ENCODE data around the gene CFAP221.

Gene CFAP221

DNA sequence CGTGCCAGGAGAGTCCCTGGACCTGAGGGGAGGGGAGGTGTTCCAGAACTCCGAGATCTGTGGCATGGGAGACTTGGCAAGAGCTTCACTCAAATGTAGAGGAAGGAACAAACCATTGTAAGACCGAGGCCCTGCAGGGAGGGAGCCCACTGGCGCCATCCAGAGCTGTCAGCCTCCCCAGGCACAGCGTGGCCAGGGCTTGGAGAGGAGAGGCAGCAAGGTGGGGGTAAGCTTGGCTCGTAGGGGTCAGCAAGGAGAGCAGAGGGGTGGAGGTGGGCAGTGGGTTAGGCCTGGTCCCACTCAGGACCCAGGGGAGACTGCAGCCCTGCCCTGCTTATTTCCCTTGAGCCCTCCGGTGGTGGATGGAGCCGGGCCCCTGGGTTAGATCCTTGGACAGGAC is 138.3 kb downstream of the CFAP221 start:
- DNase-seq = no peak

DNA sequence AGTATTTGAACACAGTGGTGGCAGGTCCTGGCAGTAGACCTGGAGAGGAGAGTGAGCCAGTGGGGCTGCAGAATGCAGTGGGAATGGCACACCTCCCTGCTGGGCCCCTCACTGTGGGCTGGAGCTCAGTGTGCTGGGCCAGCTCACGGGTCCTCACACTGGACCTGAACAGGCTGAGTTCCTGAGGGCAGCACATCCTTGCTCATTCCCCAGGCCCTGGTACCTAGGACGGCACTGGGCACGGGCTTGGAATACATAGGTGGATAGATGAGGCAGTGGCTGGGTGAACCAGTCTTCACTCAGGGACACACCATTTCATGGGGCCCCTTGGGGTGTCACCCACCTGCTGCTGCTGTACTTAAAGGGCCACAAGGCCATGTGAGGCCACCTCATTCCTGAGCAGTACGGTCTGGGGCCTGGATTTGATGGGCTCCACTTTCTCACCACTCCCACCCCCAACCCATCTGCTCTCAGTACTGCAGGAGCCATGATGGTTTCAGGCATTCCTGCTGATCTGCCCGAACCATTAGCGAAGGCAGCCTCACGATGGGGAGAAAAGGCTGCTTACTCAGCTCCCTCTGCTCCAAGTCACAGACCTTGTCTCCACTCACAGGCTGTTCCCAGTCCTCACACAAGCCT is 138.9 kb downstream of the CFAP221 start:
- no peak for DNase-seq

DNA sequence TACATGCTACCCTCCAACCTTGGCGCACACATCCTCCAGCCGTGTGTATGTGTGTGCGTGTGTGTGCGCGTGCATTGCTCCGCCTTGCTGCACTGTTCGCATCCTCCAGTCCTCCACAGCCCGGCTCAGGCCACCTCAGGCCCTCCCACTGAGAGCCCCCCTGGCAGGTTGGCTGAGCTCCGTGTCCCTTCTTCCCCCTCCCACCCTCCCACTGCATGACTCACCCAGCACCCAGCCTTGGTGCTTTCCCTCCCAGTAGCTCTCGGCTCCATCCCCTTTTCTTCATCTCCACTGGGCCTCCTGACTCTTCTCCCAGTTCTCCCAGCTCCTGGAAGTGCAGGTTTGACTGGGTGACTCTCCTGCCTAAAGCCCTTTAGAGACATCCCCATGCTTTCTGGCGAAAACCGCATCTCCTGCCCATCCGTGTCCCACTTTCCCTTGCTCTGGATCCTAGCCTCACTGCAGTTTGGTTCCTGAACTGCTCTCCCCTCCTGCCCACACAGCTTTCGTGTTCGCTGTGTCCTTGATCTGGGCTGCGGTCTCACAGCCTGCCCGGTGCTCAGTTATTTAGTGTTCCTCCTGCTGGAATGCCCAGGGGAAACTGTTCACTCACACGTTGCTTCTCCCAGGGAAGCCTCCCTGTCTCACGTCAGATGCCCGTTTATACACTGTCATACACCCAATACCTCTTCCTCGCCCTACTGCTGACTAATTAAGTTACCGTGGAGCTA is 139.6 kb downstream of the CFAP221 start:
- no peak for DNase-seq

DNA sequence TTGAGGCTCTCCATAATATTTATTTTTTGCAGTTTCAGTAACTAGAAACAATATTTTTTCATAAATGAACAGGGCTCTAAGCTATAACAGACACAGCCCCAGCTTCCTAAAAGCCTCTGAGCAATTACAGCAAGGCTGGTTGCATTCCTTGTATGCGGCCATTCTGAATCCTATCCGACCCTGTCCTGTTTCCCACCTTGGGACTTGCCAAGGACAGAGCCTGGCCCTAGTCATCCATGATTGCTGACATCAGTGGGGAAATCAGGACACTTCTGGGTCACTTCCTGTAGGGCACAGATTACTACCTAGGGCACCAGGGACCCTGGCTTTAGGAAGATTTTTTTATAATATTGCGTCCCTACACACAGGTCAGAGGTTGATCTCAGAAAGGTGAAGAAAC is 140.3 kb downstream of the CFAP221 start:
- no peak for DNase-seq

DNA sequence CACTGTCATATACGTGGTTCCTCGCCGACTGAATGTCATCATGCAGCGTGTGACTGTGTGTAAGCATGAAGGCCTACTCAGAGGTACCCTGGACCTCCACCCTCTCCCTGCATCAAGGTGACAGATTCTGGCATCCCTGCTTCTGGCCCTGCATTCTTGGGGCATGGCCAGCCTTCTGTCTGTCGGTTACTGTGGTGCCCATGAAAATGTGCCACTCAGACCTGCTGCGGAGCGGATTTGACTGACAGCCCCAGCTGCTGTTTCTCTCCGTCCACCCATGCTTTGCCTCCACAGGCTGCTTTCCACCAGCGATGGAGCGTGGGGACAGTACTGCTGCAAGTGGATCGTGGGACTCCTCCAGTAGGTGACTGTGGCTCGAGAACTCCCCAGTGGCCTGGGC is 144.4 kb downstream of the CFAP221 start:
- DNase-seq = no peak

DNA sequence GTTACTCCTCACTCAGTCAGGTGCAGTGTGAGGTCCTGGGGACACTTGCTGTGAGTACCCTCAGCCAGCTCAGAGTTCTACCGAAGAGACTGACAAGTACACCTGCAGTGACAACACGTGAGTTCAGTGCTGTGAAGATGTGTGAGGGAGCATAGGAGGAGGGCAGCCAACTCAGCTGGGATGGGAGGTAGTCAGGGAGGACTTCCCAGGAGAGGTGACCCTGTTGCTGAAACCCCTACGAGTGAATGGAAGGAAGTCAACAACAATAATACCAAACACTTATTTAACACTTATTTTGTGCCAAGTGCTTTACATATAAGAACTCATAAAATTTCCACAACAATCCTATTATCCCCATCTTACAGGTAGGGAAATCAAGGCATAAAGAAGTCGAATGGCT is 145.0 kb downstream of the CFAP221 start:
- DNase-seq = no peak

DNA sequence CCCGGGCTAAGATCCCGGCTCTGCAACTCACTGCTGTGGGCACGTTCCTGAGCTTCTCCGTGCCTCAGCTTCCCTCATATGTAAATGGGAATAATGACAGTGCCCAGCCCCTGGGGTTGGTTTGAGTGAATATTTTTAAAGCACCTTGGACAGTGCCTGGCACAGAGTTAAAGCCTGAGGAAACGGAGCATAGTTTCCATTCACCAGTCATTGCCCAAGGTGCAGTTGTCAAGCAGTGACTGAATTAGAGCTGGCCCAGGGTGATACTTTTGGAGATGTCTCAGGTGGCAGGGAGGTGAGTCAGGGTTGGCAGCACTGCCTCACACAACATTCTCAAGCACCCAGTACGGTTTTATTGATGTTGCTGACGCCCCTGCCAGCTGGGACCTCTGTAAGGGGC is 146.9 kb downstream of the CFAP221 start:
- DNase-seq = no peak

DNA sequence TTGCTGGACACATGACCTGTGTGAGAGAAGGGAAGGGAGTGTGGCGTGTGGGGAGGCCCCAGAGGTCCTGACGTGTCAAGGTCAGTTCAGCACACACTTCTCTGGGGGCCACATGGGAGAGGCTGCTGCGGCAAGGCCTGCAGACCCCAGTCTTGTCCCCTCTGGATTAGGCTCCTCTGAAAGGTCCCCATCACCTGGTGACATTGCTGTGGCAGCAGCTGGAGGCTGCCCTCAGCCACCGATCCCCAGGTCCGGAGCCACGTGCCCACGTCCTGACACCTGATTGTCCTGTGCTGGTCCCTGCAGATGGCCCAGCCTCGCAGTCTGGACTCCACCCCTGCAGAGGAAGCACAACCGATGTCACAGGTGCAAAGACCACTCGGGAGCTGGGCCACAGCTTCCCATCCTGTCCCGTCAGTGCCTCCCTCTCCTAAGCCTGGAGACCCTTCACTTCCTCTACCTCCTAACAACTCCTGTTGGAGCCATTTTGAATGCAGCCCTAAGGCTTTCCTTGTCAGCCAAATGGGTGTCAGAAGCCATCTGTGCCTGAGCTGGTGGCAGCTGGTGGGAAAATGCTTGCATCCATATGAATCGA is 147.5 kb downstream of the CFAP221 start:
- no peak for DNase-seq

DNA sequence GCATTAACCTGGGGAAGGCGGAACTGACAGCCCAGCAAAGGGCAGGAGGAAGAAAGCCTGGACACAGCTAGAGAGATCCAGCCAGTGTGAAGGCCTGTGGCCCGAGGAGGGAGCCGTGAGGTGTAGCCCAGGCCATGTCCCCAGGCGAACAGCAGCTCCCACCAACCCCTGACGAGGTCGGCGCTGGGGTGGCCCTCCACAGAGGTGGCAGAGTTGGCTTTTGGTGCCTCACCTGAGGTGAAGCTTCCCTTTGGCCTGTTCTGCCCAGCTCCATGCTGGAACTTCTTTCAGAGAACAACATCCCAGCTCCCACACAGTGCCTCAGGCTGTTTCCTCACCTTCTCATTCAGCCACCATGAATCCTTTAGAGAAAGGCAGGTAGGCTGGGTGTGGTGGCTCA is 148.1 kb downstream of the CFAP221 start:
- no peak for DNase-seq

DNA sequence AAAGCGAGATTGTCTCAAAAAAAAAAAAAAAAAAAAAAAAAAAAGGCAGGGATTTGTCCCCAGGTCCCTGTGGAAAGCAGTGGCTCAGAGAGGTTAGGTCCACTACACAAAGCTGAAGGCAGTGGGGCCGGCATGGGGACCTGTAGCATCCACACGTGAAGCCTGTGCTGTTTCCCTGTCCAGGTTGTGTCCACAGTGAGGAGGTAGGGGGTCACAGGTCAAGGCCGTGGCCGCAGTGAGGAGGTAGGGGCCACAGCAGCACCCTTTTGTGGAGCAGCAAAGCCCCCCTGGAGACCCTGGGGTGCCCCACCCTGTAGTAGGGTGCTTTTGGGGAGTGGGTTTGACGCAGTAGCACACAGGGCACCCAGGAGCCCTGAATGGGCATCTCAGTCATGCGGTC is 148.7 kb downstream of the CFAP221 start:
- no peak for DNase-seq

DNA sequence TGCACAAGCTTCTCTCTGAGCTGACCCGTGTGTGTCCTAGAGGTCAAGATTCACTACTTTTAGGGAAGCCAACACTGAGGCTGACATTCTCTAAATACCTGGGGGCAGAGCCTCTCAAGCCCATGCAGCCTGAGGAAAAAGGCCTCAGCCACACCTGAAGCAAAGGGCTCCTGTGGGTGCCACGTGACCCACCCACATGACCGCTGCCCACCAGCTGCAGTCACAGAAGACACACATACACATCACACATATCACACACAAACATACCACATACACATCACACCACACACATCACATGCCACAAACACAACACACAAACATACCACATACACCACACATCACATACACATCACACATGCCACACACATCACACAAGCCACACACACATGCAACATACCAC is 149.3 kb downstream of the CFAP221 start:
- no peak for DNase-seq

DNA sequence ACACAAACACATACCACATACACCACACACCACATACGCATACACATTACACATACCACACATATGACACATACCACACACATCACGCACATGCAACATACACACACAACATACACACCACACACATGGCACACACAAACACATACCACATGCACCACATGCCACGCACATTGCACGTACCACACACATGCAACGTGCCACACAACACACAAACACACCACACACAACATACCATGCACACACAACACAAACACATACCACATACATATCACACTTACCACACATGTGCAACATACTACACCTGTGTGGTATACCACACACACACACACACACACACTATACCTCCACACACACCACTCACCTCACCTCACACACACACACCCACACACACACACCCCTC is 149.7 kb downstream of the CFAP221 start:
- no peak for DNase-seq

DNA sequence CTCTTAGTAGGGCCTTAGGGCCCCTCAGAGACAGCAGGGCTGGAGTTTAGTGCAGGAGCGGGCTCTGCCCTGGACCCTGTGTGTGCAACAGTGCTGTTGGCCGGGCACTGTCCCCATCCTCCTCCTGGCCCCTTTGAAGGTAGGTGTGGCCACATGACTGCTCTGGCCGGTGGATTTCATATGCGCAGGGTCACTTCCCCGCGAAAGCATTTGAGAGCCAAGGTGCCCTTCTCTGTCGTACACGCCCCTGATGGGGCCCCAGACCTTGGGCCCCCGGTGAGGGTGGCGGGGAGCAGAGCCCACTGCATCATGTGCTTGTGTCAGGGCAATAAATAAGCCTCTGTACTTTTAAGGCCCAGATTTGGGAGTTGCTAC is 150.2 kb downstream of the CFAP221 start:
- no peak for DNase-seq

DNA sequence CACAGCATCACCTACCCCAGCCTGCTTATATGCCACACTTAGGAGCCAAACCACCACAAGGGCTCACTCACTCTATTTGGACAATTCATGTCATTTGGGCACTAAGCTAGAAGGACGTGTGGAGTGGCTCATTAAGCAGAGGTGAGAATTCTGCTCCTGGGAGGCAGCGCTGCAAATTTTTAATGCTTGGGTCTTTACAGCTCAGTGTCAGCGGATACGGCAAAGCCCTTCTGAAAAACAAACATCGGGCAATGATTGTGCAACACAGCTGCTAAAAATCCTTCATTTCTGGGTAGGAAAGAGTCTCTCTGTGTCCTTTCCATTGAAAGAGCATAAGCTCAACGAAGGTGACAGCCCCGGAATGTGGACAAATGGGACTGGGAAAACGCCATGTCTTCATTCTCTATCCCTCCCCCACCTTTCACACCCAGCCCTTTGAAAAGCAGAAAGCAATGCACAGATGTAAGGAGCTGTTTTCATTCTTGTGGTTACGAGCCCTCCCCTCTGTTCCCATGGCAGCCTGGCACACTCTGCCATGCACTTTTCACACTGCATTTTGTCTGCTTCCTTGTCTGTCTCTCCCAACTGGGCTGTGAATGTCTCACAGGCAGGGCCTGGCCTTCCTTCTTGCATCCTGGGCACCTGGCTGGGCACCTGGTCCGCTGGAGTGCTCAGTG is 150.7 kb downstream of the CFAP221 start:
- DNase-seq = peak; percentile 32

DNA sequence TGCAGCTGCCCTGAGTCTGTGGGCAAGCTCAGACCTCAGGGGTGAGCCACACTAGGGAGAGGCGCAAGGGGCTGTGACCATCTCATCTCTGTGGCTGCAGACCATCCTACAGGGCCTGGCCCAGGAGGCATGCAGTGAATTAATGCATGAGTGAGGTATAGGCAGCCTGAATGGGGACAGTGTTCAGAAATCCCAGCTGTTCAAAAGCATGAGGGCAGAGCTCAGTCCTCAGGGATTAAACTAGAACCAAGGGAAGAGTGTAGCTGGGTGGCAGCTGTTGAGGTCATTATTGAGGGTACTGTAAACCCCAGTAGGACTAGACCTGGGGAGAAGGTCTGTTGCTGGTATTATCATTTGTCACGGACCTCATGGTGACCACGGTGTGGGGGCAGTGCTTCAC is 151.8 kb downstream of the CFAP221 start:
- no peak for DNase-seq

DNA sequence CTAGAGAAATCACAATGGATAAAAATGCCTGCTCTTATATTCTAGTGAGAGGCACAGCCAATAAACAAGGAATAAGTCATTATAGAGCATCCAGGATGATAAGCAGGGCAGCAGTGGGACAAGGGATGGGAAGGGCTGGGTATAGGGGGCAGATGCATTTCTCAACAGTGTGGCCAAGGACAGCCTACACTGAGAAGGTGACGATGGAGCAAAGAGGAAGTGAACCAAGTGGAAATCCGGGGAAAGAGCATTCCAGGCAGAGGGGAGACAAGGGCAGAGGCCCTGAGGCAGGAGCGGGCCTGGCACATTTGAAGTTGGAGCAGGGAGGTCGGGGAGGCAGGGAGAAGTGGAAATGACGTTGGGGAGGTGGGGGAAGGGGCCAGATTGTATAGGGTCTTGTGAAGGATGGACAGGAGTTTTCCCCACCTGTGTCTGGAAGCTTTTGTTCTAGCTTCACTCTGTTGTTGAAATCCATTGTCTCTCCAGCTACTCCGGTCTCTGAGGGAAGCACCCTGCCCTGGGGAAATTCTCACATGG is 152.3 kb downstream of the CFAP221 start:
- no peak for DNase-seq

DNA sequence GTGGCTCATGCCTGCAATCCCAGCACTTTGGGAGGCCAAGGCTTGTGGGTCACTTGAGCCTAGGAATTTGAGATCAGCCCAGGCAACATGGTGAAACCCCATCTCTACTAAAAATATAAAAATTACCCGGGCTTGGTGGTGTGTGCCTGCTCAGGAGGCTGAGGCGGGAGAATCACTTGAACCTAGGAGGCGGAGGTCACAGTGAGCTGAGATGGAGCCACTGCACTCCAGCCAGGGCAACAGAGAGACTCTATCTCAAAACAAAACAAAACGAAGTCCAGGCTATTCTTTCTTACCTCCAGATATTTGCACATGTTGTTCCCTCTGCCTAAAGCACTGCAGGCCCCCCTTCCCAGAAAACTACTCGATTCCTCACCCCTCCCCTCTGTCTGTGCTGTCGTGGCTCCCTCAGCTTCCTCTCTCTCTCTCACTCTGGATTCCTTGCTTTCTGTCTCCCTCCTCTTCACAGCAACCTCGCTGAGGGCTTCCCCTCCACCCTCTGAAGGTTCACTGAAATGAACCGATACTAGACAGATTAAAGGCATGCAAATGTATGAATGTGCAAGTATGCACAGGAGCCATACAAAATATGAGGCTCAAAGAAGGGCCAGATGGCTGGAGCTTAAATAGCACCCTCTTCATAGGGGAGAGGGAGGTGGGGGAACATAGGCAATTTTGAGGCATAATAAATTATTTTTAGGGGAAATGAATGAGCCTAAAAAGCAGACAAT is 153.2 kb downstream of the CFAP221 start:
- no peak for DNase-seq

DNA sequence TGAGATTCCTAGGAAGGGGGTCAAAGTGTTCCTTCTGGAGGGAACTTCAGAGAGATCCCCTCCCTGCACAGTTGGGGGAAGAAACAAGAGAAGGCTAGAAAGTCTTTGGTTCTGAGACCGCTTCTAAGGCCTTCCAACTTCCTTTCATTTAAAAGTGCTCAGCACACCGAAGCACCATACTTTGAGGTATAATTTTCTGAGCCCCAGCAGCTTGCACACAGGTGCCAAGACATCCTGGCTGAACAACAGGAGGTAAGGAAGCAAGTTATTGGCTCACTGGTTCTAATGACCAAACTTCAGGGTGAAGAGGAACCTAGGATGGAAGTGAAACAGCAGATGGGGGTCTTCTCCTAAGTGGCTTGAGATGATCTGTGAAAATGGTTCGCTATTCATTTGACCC is 154.0 kb downstream of the CFAP221 start:
- DNase-seq = no peak

DNA sequence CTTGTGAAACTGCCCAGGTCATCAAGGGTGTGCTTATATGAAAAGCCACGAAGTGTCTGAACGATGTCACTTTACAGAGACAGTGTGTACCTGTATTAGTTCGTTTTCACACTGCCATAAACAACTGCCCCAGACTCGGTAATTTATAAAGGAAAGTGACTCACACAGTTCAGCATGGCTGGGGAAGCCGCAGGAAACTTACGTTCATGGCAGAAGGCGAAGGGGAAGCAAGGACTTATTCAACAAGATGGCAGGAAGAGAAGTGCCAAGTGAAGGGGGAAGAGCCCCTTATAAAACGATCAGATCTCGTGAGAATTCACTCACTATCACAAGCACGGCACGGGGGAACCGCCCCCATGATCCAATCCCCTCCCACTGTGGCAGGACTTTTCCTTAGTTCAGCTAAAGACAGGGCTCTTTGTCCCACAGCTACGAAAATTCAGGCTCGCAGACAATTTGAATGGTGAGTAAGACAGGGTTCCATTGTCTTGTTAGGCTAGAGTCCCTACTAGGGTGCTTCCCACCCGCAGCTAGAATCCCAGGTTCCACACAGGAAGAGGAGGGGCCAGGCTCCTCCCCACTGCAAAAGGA is 154.9 kb downstream of the CFAP221 start:
- DNase-seq = no peak

DNA sequence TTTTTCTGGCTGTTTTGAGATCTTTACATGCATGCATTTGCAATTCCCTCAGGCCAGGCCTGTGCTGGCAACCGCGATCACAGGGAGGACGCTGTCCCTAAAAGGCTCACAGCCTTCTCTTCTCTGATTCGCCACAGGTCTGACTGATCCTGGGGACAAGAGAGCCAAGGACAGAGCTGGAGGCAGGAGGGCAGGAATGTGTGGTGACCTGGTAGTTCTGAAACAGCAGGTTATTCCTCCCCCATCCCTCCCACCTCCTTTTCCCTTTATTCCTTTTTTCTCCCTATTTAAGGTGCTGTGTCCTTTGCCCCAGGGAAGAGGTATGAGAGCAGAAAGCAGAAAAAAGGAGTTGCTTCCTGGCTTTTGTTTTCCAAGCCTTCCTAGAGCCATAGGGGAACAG is 156.6 kb downstream of the CFAP221 start:
- DNase-seq = no peak

DNA sequence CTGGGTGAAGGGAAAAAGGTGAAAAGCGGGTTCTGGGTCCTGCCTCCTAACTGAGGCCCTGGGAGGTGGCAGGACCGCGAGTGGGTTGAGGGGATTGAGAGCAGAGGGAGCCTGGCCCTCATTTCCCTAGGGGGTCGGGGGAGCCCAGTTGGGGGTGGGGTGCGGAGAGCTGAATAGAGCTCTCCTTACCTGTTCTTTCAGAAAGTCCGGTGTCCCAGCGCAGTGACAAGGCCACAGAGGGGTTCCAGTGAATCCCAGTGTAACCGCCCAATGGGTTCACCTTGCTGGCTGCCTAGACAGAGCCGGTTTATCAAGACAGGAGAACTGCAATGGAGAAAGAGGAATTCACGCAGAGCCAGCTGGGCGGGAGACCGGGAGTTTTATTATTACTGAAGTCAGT is 157.1 kb downstream of the CFAP221 start:
- DNase-seq = no peak

DNA sequence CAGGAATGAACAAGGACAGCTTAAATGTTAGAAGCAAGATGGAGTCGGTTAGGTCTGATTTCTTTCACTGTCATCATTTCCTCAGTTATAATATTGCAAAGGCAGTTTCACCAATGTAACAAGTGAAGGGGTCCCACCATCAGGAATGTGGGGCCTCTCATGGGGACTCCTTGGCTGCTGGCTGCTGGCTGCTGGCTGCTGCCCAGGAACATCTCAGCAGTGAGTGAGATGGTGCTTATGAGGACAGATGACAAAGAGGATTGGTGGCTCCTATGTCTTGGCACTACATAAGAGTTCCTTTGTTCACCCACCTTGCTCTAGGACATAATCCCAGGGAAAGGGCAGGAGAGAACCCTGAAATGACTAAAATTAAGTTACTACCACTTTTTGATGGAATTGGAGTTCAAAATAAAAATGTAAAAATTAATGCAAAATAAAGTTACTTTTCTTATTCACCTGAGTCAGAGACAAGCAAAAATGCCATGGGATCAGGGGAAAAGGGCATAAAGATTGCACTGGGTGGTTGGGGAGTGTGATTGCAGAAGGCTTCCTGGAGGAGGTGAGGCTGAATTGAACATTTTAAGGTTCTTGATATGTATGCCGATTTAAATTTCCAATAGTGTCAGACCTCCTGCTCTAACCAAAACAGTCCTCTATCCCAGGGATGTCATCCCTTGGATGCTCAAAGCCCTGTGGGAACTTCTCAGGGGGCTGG is 158.1 kb downstream of the CFAP221 start:
- DNase-seq = no peak
